Sciatic nerve (tissue), 2 donors: Measurements from ENCODE around the gene MYO9A. TPM values are rescaled to one million over a fixed set of nuclear protein-coding genes. Genes with fewer than 3 reads are reported as not detected.

ENCODE experiments used
- ATAC-seq: fragments of 200-7000 bp; cut with Tn5 transposase; one replicate; pipeline ENCODE4 v1.9.1; 2020; ENCODE audit warnings: mild to moderate bottlenecking, moderate library complexity
- DNase-seq: peaks from one replicate; pipeline ENCODE4 v3.0.0-alpha.2; 2020; ENCODE audit warnings: low spot score
- intact Hi-C: fragments of 100-400 bp; cut with DNase I; formaldehyde crosslinking; loops from one replicate; pipeline ENCODE4 v1.14.2; 2022
- total RNA-seq: library from RNA; stranded (reverse); fragmentation: NEBNext Ultra II Directional; extraction: Animal tissue kit (Norgen Biotek cat#: 25700); gene quantifications from one replicate; pipeline ENCODE4 v1.2.1, GENCODE V29; 2021
- donor health status: DM: no; HTN: no; CAD: no.
- donor health status: DM: no; HTN: no; CAD: no.

Gene MYO9A
- total RNA-seq, 1 donor from 2014 or later = 98.7 TPM

DNA sequence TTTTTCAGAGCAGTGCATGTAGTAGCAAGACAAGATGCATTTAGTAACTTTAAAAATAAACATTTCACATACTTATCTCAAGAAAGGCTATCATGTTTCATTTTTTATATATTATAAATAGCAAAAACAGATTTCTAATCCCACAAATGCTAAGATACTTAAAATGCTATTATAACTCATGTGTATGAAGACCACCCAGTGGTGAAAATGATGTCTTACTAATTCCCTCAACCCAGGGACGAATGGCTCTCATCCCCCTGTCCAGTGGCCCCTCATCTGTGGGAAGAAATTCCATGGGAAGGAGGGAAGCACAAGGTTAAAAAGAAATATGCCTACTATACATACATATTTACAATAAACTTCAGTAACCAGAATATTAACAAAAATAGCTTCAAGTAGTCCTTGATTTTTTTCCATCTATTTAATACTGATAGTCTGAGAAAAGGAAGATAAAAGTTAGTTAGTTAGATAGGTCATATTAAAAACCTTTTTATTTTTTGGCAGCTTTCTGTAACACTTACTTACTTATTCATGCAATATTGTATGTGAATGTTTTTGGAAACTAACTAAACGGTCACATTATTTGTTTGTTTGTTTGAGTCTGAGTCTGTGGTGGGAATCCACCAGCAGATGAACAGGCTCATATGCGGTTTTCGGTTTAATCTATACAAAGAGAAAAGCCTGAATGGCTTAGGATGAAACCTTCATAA is 292.8 kb downstream of the MYO9A start:
- ATAC-seq = no peak
- intact Hi-C loops = no loop called here
- DNase-seq = no peak

DNA sequence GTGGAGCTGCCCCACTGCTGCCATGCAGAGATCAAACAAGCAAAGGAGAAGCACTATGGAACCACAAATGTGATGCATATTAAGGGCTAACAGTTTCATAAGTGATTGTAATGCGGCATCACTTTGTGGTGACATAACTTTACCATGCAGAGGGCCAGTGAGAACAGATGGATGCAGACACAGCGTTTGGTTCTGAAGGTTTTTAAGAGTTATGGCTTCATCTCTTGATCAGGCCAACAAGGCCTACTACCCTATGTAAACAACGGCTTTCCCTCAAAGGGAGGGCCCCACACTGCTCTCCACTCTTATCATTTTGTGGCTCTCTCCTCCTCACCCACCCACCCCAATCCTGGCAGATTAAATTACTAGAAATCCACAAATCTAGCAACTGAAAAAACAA is 294.1 kb downstream of the MYO9A start:
- intact Hi-C loops = no loop called here
- no peak for ATAC-seq
- DNase-seq = no peak

DNA sequence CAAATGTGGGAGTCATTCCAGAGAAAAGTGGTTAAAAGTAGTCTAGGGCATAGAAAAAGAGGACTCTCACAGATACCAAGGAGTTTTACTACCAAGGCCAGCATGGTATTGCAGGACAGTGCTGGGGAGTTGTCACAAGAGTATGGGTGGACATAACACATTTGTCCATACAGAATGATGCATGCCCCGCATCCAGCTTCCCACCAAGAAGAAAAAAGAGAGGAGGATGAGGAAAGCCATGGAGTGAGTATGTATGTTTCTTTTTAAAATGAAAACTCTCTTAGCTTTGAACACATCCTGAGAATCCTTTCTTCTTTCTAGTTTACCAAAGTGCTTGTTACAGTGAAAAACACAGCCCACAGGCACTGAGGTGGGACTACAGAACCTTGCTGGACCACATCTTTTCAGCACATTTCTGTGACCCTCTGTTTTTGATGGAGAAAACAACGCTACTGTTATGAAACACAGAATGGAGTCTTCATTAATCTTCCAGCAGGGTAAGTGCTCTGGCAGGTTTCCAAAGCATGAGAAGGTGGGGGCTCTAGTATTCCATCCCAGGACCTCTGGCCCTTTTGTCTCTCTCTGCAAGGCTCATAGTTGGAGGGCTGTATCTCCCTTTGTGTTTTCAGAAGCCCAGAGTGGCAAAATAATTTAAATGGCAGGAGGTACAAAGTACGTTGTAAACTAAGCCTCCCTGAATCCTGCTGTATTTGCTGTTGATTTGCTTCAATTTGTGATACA is 294.9 kb downstream of the MYO9A start:
- intact Hi-C loops = no loop called here
- DNase-seq = no peak
- no peak for ATAC-seq

DNA sequence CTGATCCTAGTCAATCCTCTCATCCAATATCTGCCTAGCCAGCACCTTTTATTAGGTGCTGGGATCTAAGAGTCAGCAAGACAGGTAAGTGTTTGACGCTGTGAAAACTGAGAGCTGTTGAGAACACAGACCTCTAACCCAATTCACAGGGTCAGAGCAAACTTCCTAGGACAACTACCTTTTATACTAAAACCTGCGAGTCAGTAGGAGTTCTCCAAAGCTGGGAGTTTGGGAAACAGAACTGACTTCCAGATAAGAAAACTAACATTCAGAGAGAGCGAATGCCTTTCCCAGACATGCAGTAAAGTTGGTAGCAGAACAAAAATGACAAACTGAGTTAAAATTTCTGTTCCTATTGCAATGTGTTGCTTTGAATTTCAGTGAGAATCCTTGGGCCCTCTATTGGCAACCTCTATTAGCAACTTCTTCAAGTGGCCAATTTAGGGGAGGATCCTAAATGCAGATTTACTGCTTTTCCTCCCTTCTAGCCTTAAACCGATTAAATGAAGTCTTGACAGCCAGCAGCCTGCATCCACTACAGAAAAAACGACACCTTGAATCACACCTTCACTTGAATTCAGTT is 296.3 kb downstream of the MYO9A start:
- intact Hi-C loops = no loop called here
- ATAC-seq = no peak
- DNase-seq = no peak

DNA sequence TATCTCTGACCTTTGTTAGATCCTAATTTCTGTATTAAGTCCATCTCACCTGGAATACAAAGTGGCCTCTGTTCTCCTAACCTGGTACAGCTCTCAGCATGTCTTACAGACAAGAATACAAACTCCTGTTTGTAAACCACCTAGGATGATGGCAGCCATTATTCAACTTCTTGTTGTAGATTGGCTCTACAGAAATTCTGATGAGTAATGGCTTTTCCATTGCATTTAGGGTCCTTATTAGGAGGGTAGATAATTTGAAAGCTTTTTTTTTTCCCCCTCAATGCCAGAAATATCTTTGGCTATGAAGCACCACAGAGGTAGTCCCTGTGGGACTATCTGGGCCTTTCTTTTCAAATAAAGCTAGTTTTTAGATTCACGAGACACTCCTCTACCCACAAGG is 297.8 kb downstream of the MYO9A start:
- intact Hi-C loops = no loop called here

DNA sequence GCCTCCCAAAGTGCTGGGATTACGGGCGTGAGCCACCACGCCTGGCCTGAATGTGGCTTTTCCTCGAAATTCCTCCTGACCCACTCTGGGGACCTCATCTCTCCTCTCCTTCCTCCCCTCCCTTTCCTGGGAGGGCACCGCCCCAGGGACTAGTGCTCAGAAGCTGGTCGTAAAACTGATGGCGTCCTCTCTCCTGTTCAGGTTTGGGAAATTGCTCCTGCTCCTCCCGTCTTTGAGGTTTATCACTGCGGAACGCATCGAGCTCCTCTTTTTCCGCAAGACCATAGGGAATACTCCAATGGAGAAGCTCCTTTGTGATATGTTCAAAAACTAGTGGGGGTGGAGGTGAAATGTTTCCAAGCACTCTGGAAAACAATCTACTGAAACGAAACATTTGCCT is 300.6 kb downstream of the MYO9A start:
- ATAC-seq (no peak), DNase-seq (no peak)
- intact Hi-C loops = no loop called here

More for the DNA sequence above, 297.8 kb downstream of the MYO9A start:
- no peak for ATAC-seq
- no peak for DNase-seq

DNA sequence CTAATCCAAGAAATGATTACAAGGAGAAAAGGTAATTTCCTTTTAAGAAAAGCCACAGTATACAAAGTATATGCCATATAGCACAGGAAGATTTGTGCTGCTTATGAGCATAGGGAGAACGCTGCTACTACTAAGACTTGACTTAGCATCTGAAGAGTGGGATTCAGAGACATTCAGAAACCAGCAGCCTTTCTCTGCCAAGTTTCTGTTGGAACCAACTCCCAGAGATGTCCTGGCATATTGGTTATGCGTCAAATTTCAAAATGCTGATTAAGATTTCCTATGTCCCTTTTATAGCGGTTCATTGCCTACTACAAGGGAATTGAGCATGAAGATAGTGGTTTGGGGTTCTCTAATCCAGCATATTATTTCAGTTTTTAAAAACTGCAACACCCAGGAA is 302.6 kb downstream of the MYO9A start:
- intact Hi-C loops = no loop called here
- DNase-seq (no peak), ATAC-seq (no peak)

DNA sequence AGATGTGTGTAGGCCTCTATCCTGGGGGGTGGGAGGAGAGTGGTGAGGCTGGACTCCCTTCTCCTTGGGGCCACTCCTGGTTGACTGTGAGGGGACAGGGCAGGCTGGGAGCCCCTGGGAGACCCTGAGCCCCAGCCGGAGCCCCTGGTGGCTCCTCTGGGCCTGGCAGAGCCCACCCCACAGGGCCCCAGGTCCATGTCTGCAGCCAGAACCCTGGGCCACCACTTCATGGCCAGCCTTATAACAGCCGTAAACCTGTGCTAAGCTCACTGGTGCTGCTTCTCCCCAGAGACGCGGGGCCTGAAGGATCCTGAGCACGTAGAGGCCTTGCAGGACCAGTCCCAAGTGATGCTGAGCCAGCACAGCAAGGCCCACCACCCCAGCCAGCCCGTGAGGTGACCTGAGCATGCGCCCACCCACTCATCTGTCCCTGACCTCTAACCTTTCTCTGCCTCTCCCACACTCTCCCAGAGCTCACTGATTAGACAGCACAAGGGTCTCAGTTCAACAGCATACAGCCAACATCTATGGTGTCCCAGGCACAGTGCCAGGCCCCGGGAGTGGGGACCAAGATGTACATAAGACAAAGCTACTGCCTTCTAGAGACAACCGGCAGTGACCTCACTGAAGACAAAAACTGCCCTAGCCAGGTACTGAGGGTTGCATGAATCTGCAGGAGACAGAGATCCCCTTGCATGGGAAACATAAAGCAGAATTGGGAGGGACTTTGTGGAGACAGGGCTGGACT is 304.1 kb downstream of the MYO9A start:
- no peak for ATAC-seq
- intact Hi-C loops = no loop called here
- no peak for DNase-seq

DNA sequence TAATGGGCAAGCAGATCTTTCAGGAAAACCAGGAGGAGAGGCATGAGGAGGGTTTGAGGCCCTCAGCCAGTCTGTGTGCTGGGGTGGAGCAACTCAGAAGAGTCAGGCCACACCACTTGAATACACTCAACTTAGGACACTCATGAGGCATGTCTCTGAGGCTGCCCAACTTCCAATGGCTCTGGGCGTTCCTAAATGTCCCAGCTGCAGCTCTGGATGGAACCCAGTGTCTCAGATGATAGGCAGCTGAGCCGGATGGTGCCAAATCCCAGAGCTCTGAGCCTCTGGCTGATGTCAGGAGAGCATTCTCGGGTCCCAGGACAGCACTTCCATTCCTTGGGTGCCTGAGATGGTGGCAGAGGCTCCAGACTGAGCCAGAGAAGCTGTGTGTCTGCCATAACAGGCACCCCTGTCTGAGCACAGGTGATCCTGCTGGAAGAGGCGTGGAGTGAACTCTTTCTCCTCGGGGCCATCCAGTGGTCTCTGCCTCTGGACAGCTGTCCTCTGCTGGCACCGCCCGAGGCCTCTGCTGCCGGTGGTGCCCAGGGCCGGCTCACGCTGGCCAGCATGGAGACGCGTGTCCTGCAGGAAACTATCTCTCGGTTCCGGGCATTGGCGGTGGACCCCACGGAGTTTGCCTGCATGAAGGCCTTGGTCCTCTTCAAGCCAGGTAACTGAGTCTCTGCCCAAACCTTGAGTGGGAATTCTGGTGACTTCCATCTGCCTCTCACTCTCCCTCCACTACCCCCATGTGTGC is 304.8 kb downstream of the MYO9A start:
- intact Hi-C loops = no loop called here

DNA sequence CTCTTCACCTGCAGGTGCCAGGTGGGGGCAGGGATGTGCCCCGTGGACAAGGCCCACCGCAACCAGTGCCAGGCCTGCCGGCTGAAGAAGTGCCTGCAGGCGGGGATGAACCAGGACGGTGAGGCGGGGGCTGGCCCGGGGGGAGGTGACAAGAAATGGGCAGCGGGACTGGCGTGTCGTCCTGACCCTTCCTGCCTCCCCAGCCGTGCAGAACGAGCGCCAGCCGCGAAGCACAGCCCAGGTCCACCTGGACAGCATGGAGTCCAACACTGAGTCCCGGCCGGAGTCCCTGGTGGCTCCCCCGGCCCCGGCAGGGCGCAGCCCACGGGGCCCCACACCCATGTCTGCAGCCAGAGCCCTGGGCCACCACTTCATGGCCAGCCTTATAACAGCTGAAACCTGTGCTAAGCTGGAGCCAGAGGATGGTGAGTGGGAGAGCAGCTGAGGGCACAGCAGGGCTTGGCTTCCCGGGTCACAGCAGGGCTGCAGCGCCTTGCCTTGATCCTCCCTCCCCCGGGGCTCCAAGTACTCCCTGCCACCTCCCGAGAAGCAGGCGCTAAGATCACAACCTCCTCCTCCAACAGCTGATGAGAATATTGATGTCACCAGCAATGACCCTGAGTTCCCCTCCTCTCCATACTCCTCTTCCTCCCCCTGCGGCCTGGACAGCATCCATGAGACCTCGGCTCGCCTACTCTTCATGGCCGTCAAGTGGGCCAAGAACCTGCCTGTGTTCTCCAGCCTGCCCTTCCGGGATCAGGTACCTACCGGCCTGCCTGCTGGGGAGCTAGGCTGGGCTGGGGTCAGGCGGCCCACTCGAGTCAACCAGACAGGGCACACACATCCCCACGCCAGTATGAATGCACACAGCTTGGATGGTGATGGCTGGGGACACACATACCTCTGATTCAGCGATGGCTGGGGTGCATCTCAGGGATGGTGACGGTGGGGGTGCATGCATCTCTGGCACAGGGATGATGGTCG is 305.9 kb downstream of the MYO9A start:
- ATAC-seq = no peak
- intact Hi-C loops = no loop called here
- no peak for DNase-seq

More for the DNA sequence above, 304.8 kb downstream of the MYO9A start:
- DNase-seq = no peak
- no peak for ATAC-seq

DNA sequence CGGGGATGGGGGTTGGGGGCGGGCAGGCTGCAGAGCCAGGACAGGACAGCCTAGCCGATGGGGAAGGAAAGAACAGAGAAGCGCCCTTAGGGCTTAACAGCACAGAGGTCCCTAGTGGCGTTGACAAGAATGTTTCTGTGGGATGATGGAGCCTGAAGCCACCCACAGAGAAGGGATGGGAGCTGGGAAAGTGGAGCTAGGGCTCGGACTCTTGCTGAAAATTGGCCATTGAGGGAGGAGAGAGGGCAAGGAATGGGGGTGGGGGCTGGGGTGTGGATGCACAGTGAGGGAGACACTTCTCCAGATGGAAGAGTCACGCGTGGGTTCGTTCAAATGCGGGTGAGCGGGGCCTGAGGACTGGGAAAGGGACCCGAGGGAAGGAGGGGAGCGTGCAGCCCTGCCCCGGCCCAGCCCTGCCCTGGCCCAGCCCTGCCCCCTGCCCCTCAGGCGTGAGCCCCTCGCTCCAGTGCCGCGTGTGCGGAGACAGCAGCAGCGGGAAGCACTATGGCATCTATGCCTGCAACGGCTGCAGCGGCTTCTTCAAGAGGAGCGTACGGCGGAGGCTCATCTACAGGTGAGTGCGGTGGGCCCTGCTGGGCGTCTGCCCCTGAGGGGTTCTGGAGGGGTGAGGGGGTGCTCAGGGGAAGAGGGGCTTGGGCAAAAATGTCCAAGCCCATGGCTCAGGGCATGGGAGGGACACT is 306.8 kb downstream of the MYO9A start:
- ATAC-seq (no peak), DNase-seq (no peak)
- intact Hi-C loops = no loop called here

DNA sequence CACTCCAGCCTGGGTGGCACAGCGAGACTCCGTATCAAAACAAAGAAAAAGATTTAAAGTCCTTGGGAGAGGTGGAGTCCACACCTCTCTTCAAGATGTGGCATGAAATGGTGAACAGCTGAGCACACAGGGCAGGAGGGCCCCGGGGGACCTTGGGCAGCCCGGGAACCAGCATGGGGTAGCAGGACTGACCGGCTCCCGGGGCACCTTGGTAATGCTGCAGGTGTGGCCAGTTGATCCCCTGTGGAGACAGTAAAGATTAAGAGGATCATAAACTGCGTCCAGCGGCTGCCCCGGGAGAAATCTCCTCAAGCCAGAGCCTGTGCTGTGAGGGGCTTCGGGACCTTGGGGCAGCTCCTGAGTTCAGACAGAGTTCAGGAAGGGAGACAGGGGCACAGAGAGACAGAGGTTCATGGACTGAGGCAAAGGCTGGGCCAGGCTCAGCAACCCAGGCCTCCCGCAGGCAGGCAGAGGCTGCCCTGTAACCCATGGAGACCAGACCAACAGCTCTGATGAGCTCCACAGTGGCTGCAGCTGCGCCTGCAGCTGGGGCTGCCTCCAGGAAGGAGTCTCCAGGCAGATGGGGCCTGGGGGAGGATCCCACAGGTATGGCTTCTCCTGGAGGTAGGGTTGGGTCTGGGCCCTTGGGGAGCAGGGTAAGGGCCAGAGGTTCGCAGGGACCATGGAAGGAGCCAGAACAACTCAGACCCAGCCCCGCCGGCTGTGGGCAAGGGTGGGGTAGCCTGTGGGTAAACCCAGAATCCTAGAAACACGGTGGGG is 307.5 kb downstream of the MYO9A start, which contains the start of gene NR2E3:
Gene NR2E3, plus strand, starts transcription at position 299 of the 780 bp plus-strand sequence. Its CDS starts 190 bp downstream, at position 489.
- intact Hi-C loops = no loop called here
- no peak for DNase-seq
- ATAC-seq = no peak

DNA sequence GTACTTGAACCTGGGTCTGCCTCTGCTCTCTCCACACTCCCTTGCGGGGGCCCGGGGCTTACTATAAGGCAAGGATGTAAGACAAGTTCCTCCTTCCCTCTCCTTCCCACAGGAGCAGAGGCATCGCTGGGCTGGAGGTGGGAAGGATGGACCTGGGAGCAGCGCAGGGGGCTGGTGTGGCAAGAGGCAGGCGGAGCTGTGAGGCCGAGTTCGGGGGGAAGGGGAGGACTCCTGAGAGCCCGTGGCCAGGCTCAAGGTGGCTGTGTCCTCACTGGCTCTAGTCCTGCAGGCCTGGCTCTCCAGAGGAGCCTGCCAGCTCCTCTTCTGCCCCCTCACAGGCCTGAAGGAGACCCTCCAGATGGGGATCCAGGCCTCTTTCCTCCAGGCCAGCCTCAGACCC is 308.6 kb downstream of the MYO9A start:
- no peak for ATAC-seq
- intact Hi-C loops = loop anchor here (10.0 kb wide), 1 partner anchor 365 kb away; no protein-coding TSS in a partner anchor
- no peak for DNase-seq

DNA sequence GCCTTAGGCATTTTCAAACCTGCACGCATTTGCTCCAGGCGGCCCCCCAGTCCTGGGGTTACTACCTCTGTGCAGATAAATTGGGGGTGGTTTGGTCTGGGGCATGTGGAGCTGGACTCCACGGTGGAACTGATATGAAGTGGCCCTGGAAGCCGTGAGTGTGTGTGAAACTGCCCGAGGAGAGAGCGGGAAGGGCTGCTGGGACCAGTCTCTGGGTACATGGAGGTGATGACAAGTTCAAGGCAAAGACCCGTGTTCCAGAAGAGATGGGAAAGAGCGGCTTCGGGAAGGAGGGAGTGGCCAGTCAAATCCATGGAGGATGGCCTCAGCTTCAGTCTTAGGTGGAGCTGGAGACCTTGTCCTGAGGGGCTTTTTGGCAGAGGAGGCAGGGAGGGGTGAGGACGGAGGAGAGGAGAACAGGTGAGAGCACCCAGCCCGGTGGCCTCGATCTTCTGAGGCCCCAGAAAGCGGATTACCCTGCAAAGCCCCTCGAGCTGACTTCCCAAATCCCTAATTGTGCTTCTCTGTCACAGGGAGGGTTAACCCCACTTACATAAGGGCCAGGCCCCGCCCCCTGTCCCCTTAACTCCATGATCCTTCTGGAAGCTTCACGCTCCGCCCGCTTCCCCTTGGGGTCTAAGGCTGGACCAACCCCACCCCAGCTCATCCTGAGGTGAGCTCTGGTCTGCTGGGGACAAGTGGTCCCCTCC is 309.5 kb downstream of the MYO9A start:
- DNase-seq (no peak), ATAC-seq (no peak)
- intact Hi-C loops = loop anchor here (10.0 kb wide), 1 partner anchor 364 kb away; no protein-coding TSS in a partner anchor

DNA sequence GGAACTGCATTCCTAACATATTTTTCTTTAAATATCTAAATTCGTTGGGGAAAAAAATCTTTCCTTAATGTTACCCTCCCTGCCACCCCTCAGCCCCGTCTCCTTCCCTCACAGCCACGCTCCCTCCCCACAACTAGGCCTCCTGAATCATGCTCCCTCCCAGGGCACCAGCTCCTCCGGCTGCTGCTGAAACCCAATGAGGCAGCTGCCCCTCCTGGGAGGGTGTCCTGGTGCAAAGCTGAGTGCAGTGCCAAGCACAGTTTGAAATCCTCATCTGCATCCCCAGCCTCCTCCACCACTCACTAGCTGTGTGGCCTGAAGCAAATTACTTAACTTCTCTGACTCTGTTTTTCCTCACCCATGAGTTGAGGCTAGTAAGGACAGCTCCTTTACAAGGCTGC is 310.3 kb downstream of the MYO9A start:
- intact Hi-C loops = loop anchor here (10.0 kb wide), 1 partner anchor 363 kb away; no protein-coding TSS in a partner anchor
- ATAC-seq = no peak
- DNase-seq = no peak
